Right lobe of liver (tissue), 6 donors: Measurements from ENCODE around the gene AGPAT2. TPM values are rescaled to one million over a fixed set of nuclear protein-coding genes. Genes with fewer than 3 reads are reported as not detected.

Source experiments
- ATAC-seq, 4 donors: fragments of 200-7000 bp; cut with Tn5 transposase; one replicate each; pipeline ENCODE4 v1.9.1; 2020; ENCODE audit warnings: mild to moderate bottlenecking in 4 of 4, moderate library complexity in 4 of 4
- DNase-seq, 3 donors: peaks; one replicate each; pipeline ENCODE4 v3.0.0-alpha.2; 2020
- H3K27ac ChIP-seq, 3 donors: fragments of 200-600 bp; one replicate each; pipeline ENCODE4 v1.8.0; 2022
- H3K27me3 ChIP-seq, 2 donors: fragments of 200-600 bp; one replicate each; pipeline ENCODE4 v1.8.0; 2022
- H3K36me3 ChIP-seq, 4 donors: fragments of 200-600 bp; sonication (generic) in 1 of 4; one replicate each; pipeline versions ENCODE4 v1.5.1 to v1.8.0; 2017 to 2022; ENCODE audit warnings: control low read depth in 1 of 4
- H3K4me1 ChIP-seq, 4 donors: fragments of 200-600 bp; sonication (generic) in 1 of 4; one replicate each; pipeline versions ENCODE4 v1.5.1 to v1.8.0; 2017 to 2022; ENCODE audit warnings: control low read depth in 1 of 4
- H3K4me3 ChIP-seq, 3 donors: fragments of 200-600 bp; one replicate each; pipeline ENCODE4 v1.8.0; 2022
- H3K9me3 ChIP-seq, 4 donors: fragments of 200-600 bp; sonication (generic) in 1 of 4; one replicate each; pipeline versions ENCODE4 v1.5.1 to v1.8.0; 2017 to 2022; ENCODE audit warnings: control low read depth in 1 of 4
- POLR2A ChIP-seq: fragments of 450-650 bp; IDR thresholded peaks from one replicate; pipeline ENCODE4 v1.6.1; 2017; ENCODE audit warnings: antibody characterized with exemption, mild to moderate bottlenecking
- WGBS: methylation state at CpG from one replicate; pipeline ENCODE4 v1.1.6; 2018; ENCODE audit warnings: low coverage, low lambda C conversion rate; ENCODE audit not compliant: insufficient coverage; ENCODE audit errors: missing lambda C conversion rate; 5-methylcytosine and 5-hydroxymethylcytosine counted together
- intact Hi-C, 2 donors: fragments of 100-400 bp; cut with DNase I; formaldehyde crosslinking; loops; one replicate each; pipeline versions ENCODE4 v1.11.2 to v1.14.1; 2022
- total RNA-seq, 6 experiments: library from RNA; depleted of rRNA in 2 of 6; stranded (reverse); fragments of >200 nt in 2 of 6; fragmentation: NEBNext Ultra II Directional in 3 of 6; extraction: Animal tissue kit (Norgen Biotek cat#: 25700) in 3 of 6; gene quantifications; one replicate each; pipeline versions ENCODE4 v1.1.0 to v1.2.4, GENCODE V29; 2016 to 2023
- TF ChIP-seq, protein P1 (sequence below), 4 donors: fragments of 200-600 bp in 3 of 4; fragments of 450-650 bp in 1 of 4; IDR thresholded peaks; one replicate each; pipeline versions ENCODE4 v1.5.1 to v1.8.0; 2016 to 2022; ENCODE audit warnings: antibody characterized with exemption in 4 of 4, mild to moderate bottlenecking in 2 of 4
- donor health status: DM: no; HTN: yes; CAD: no.
- donor health status: DM: no; HTN: no; CAD: no.
- donor health status: DM: no; HTN: no; CAD: no.
- donor health status: DM: no; HTN: yes; CAD: no.
- donor health status: DM: no; HTN: yes; CAD: no.

The AGPAT2 gene
- total RNA-seq, 6 experiments from 2014 or later: 117 to 379 (median 184) TPM

- ATAC-seq (no peak), DNase-seq (peak in 1 of 3 donors; percentile 48)
- TF ChIP-seq, protein P1, sequence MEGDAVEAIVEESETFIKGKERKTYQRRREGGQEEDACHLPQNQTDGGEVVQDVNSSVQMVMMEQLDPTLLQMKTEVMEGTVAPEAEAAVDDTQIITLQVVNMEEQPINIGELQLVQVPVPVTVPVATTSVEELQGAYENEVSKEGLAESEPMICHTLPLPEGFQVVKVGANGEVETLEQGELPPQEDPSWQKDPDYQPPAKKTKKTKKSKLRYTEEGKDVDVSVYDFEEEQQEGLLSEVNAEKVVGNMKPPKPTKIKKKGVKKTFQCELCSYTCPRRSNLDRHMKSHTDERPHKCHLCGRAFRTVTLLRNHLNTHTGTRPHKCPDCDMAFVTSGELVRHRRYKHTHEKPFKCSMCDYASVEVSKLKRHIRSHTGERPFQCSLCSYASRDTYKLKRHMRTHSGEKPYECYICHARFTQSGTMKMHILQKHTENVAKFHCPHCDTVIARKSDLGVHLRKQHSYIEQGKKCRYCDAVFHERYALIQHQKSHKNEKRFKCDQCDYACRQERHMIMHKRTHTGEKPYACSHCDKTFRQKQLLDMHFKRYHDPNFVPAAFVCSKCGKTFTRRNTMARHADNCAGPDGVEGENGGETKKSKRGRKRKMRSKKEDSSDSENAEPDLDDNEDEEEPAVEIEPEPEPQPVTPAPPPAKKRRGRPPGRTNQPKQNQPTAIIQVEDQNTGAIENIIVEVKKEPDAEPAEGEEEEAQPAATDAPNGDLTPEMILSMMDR (IDR thresholded peaks at IDR 0.05): no peak
- TF ChIP-seq POLR2A: no peak
- WGBS: 68% methylated on average over 8 of the region's 26 CpGs
- H3K4me3 ChIP-seq: no peak overlapping the region
- H3K27me3 ChIP-seq: no peaks in the 10 kb centered on the region
- intact Hi-C loops: loop anchor here in 1 of 2 donors (5.0 to 10.0 kb wide), 2 partner anchors 83 to 141 kb away; partner anchors contain the start of gene NOTCH1
- peaks cover 0 to 62% (median 20%) of the 10 kb centered on the region in 4 donors for H3K4me1 ChIP-seq
- no peaks in the 10 kb centered on the region for H3K9me3 ChIP-seq
- no peak overlapping the region for H3K27ac ChIP-seq
- no peaks in the 10 kb centered on the region for H3K36me3 ChIP-seq
These were observed 59.0 kb downstream of the AGPAT2 start for GRCh38 chr9:136628268-136628667.

DNA sequence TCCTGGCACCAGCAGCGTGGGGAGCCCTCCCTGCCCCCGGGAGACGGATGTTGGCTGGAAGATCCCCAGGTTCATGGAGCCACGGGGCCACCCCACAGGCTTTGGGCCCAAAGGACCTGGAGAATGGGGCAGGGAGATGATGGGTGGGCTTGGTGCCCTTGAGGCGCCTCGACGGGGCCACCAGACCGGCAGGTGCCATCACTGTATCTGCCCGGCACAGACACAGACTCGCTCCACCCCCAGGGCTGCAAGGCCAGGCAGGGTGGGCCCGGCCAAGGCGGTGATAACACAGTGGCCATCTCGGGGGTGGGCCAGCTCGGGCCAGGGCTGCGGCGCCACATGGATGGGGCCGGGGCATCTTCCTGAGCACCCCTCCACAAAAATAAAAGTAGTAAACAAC is 59.6 kb downstream of the AGPAT2 start:
- H3K9me3 ChIP-seq: no peaks in the 10 kb centered on the region
- no peak for ATAC-seq
- H3K27me3 ChIP-seq: no peaks in the 10 kb centered on the region
- no CpG with 5 or more reads among the region's 17 CpGs for WGBS
- H3K4me1 ChIP-seq: peaks cover 0 to 62% (median 20%) of the 10 kb centered on the region in 4 donors
- intact Hi-C loops: loop anchor here in 1 of 2 donors (5.0 to 10.0 kb wide), 2 partner anchors 83 to 140 kb away; partner anchors contain the start of gene NOTCH1
- peak overlapping the region in 1 of 3 donors; percentile 80 for H3K27ac ChIP-seq
- no peaks in the 10 kb centered on the region for H3K36me3 ChIP-seq
- DNase-seq: peak in 1 of 3 donors; percentile 46
- no peak overlapping the region for H3K4me3 ChIP-seq
- TF ChIP-seq, protein P1 (IDR thresholded peaks at IDR 0.05): no peak
- TF ChIP-seq POLR2A: no peak

DNA sequence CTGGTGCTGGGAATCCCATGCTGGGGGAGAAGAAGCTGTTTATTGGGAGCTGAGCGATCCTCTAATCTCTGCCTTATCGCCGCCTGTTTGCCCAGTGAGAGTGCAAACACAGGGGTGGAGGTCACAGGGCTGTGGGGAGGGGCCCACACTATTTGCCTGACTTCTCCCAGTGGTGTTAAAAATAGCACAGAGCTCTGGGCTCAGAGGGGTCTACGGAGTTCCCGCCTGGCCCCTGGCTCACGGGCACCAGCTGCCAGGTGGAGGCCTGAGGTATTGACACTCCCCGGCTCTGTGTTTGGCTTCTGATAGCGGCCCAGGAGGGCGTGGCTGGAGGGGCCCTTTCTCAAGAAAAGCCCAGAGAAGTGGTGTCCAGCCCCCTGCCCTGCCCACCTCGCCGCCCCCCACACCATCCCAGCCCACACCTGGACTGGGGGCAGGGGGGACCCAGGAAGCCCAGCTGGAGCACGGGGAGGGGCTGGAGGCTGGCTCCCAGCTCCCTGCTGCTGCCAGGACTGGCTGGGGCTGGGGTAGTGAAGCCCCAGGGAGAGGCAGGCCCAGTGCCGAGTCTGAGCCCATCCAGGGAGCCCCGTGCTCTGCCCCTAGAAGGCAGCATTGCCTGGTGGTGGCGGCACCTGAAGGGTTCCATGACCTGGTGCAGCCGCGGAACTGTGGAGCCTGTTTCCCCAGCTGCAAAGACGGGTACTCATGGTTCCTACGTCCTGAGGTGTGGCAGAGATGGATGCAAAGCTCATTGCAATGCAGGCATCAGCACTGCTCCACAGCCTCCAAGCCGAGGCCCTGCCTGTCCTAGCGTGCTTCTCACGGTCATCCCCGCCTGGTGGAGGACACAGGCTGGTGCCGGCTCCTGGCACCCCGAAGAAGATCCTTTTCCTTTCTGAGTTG is 60.3 kb downstream of the AGPAT2 start:
- TF ChIP-seq POLR2A: no peak
- TF ChIP-seq, protein P1 (IDR thresholded peaks at IDR 0.05): peak in 3 of 4 donors; percentile 15 to 22 (median 17)
- H3K4me1 ChIP-seq: peaks cover 0 to 62% (median 20%) of the 10 kb centered on the region in 4 donors
- no peaks in the 10 kb centered on the region for H3K9me3 ChIP-seq
- H3K36me3 ChIP-seq: no peaks in the 10 kb centered on the region
- ATAC-seq (peak; percentile 51 to 70 (median 68)), DNase-seq (peak; percentile 76 to 92 (median 92))
- peak overlapping the region in 1 of 3 donors; percentile 28 for H3K4me3 ChIP-seq
- intact Hi-C loops: loop anchor here in 1 of 2 donors (5.0 to 10.0 kb wide), 2 partner anchors 82 to 140 kb away; partner anchors contain the start of gene NOTCH1
- WGBS: 55% methylated on average over 4 of the region's 25 CpGs
- no peaks in the 10 kb centered on the region for H3K27me3 ChIP-seq
- peak overlapping the region in 2 of 3 donors; percentile 74 to 80 for H3K27ac ChIP-seq

DNA sequence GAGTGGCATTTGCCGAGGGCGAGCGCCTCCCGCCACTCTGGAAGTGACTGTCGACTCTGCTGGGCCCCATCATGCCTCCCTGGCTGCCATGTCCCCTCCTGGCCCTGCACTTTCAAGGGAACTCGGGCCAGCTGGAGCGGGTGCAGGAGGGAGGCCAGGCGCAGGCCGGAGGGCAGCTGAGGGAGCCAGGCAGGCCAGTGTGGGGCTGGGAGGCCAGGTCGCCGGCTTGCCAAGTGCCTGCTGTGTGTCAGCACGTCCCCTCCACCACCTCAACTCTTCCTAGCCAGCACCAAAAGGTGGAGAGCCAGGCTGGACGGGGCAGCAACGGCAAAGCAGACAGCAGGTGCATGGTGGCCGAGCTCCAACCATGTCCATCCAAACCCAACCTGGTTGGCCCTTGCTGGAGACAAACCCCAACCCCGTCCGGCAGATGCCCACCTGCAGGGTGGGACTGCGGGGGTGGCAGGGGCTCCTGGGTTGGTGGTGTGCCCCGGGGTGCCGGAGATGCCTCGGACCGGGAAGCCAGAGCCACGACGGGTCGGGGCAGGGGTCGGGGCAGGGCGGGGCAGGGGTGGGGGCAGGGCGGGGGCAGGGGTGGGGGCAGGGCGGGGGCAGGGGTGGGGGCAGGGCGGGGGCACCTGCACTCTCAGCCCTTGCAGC is 61.1 kb downstream of the AGPAT2 start:
- DNase-seq (peak; percentile 79 to 95 (median 94)), ATAC-seq (peak; percentile 40 to 69 (median 57))
- H3K9me3 ChIP-seq: no peaks in the 10 kb centered on the region
- intact Hi-C loops: loop anchor here in 1 of 2 donors (5.0 to 10.0 kb wide), 2 partner anchors 81 to 139 kb away; partner anchors contain the start of gene NOTCH1
- no peaks in the 10 kb centered on the region for H3K36me3 ChIP-seq
- peak overlapping the region in 1 of 3 donors; percentile 28 for H3K4me3 ChIP-seq
- H3K27me3 ChIP-seq: no peaks in the 10 kb centered on the region
- H3K4me1 ChIP-seq: peaks cover 0 to 58% (median 20%) of the 10 kb centered on the region in 4 donors
- 8% methylated on average over 4 of the region's 30 CpGs for WGBS
- TF ChIP-seq POLR2A: no peak
- TF ChIP-seq, protein P1 (IDR thresholded peaks at IDR 0.05): no peak
- H3K27ac ChIP-seq: peak overlapping the region; percentile 26 to 80 (median 74)
